HG03175 (cell line): Measurements from ENCODE around the gene BORCS5.
A peak's percentile ranks its signal among the peaks of the same experiment; 100 is the strongest.
"Not testable (repeated sequence)": the region's sequence is repeated elsewhere in the genome, so short reads cannot be mapped to it uniquely, and the experiment has no call there.

Source experiments
- ATAC-seq: cut with Tn5 transposase; IDR thresholded peaks from one replicate; pipeline ENCODE4 v1.9.1; 2021; ENCODE audit warnings: mild to moderate bottlenecking, moderate library complexity; ENCODE audit not compliant: unreplicated experiment

The BORCS5 gene

DNA sequence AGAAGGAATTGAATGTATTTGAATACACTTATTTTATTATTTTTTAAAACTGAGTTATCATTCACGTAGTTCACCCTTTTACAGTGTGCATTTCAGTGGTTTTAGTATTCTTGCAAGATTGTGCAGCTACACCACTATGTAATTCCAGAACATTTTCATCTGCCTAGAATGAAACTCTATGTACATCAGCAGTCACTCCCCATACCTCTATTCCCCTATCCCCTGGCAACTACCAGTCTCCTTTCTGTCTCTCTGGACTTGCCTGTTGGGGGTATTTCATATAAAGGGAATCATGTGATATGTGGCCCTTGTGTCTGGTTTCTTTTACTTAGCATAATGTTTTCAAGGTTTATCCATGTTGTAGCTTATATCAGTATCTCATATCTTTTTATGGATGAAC, 96.8 kb downstream of the BORCS5 start:
- ATAC-seq = no peak

DNA sequence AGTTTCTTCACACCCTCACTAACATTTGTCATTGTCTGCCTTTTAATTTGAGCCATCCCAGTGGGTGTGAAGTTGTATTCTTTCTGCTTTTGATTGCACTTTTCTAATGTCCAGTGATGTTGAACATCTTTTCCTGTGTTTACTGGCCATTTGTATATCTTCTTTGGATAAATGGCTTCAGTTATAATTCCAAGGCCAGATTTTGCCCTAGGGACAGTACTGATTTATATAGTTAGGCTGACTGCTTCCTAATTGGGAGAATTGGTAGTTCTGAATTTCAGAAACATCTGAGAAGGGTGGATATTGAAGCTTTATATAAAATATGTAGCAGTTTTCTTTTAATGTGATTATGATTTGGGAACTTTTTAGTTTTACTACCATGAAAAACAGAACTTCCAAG, 97.4 kb downstream of the BORCS5 start:
- ATAC-seq = no peak

DNA sequence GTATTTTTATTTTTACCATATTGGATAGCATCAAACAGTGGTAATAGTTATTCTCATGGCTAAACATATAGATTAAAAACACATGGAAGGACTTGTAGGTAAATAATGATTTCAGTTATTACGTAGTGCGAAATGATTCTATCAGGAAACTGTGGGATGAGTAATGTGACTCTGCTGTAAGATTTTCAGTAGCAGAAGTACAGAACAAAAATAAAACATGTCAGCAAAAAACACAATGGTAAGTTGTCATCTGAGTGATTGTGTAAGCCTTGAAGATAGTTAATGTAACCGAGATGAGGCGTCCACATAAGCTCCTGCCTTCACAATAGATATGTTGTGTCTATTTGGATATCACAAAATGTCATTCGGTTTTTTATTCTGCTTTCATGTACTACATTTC, 99.8 kb downstream of the BORCS5 start:
- no peak for ATAC-seq

DNA sequence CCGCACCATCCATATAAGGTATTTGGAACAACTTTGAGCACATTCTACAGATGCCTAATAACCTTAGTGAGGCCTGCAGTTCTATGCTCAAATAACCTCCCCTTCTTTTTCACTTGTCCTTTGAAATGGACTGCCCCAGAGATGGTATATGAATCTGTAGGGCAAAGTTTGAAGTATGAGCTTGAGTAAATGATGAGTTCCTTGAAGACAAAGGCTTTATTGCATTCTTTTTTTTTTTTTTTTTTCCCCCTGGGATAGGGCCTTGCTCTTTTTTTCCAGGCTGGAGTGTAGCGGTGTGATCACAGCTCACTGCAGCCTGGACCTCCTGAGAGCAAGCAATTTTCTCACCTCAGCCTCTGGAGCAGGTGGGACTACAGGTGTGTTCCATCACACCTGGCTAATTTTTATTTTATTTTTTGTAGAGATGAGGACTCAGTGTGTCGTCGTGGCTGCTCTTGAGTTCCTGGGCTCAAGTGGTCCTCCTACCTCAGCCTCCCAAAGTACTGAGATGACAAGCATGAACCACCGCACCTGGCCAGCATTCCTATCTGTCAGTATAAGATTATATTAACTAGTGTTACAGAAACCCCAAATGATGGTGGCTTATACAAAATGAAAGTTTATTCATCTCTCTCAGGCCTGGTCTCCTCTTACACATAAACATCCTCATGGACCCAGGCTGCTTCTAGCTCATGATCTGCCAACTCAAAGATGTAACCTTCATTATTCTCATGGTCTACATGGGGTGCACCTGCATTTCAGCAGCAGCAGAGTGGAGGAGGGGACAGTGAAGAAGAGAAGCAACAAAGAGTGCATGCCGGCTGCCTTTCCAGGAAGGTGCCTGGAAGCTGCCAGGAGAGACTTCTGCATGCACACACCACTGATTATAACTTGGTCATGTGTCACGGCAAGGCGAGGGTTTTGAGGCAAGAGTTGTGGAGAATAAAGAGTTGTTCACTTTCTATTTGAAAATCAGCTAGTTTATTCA, 104.4 kb downstream of the BORCS5 start:
- no peak for ATAC-seq

DNA sequence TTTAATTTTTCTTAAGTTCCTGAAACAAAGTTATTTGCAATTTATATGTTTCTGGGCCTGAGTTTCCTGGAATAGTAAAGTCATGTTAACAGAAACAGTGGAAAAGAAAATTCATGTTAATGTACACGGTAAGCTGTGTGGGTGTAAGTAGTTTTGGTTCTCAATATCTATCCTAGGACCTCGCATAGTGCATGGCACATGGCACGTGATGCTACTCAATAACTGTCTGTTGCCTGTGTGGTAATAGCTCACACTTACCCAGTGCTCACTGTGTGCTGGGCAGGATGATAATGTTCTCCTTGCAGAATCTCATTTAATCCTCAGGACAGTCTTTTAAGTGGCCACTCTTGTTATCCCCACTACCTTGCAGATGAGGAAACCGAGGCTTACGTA, 105.0 kb downstream of the BORCS5 start:
- ATAC-seq = no peak

DNA sequence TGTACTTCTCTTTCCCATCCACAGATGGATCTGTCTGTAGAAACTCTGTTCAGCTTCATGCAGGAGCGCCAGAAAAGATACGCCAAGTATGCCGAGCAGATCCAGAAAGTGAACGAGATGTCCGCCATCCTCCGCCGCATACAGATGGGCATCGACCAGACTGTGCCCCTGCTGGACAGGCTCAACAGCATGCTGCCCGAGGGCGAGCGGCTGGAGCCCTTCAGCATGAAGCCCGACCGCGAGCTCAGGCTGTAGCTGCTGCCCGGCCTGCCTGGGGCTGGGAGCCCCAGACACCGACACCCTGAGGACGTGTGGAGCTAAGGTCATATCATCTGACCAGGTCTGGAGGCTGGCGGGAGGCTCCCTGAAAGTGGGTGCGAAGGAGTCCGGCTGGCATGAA, 108.6 kb downstream of the BORCS5 start:
- ATAC-seq = no peak

DNA sequence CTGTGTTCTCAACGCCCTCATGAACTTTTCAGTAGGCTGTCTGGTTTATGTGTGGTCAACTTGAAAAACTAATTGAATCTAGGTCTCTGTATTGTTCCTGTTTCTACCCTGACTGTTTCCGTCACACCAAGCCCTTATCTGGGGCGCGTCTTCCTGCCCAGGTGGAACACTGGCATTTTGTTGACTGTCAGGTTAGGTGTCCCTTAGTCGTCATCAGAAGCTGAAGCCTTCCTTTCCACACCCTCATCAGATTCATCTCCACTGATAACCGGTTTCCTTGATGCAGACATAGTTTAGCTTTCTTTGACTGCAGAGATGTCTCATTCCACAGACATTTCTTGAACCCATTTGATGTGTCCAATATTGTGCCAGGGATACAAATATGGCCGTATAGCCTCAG, 109.3 kb downstream of the BORCS5 start:
- no peak for ATAC-seq

DNA sequence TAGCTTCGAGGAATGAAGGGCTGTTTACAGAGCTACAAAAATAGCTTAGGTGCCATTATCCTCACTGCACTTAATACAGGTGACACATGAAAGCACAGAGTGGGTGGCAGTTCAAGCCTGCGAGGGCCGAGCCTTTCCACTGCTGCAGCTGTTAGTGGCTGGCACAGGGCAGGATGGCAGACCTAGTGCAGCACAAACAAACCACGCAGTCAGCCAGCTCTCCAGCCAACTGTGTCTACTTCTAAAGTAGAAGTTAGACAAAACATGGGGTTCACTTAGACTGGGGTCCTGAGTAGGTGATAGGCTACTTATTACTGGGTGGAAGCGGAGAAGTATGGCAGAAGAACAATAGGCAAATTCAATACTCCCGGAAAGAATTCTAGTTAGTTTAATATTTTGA, 110.4 kb downstream of the BORCS5 start:
- no peak for ATAC-seq

DNA sequence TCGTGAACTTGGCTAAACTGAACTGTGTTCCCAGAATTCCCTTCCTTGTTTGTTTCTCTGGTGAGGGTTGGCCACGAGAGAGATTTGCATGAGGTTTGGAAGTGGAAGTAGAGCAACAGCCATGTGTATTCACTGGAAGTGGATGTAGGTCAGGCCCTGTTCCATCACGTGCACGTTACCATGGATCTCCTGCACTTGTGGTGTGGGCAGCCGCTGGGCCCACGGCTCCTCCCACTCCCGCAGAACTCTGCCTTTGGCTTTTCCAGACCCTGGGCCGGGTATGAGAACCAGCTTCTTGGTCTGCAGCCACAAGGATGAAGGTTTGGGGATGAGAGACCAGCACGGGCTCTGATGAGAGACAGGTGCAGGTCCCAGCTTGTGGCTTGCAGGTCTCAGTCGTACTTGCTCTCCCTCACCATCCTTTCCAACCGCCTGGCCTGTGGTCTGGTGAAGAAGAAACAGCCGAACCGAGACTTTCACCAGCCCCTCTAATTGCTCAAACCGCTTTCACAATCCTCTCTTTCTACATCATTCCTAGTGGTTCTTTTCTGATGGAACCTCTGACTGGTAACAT, 110.9 kb downstream of the BORCS5 start:
- no peak for ATAC-seq

DNA sequence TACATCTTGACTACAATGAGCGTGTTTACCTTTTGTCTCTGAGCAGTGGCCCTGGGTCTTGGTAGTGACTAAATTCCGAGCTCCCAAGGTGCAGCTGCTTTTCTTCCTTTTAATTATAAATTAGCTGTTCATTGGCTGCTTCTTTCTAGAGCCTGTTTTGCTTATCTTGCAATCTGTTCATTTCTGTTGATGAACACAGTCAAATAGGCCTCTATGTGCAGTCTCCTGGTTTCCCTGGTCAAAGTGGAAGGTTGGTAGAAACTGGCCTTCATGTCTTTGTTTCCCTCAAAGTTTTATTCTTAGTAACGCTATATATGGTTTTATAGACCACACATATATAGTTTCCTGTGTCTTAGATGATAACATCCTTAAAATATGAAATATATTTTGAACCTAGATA, 111.7 kb downstream of the BORCS5 start:
- no peak for ATAC-seq

DNA sequence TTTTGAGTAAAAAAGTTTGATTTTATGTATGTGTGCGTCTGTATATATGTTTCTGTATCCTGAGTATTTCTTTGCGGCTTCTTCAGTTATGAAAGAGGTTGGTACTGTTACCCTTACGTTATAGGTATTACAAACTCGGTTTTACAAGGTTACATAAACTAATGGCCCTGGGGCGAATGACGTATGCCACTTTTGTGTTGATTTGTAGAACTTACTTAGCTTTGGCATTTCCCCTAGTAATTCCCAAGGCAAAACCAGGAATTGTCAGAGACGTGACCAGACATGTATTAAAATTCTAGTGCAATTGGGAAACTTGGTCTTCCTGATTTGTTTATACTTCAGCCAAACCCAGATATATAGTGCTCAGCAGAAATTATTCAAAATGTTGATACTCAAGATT, 112.5 kb downstream of the BORCS5 start:
- ATAC-seq = no peak

DNA sequence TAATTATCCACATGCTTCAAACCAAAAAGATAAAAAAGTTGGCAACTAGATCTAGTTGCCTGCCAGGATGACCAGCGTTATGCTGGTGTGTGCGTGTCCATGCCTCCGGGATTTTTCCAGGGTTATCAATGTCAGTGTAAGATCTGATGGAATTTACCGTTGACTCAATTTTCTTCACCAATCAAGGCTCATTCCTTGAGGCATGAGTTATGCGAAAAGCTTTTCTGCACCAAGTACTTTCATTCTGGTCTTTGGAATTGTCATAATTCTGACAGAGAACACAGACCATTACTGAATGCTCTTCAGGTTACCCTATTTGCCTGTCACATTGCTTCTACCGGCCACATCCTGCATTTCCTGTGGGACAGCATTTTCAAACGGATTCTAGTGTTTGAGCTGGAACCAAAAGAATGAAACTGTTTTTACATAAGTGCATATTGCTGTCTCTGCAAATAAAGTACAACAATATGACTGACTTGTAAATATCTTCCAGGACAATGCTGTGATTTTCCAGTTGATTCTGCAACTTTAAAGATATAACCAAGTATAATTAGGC, 114.0 kb downstream of the BORCS5 start:
- ATAC-seq = no peak

DNA sequence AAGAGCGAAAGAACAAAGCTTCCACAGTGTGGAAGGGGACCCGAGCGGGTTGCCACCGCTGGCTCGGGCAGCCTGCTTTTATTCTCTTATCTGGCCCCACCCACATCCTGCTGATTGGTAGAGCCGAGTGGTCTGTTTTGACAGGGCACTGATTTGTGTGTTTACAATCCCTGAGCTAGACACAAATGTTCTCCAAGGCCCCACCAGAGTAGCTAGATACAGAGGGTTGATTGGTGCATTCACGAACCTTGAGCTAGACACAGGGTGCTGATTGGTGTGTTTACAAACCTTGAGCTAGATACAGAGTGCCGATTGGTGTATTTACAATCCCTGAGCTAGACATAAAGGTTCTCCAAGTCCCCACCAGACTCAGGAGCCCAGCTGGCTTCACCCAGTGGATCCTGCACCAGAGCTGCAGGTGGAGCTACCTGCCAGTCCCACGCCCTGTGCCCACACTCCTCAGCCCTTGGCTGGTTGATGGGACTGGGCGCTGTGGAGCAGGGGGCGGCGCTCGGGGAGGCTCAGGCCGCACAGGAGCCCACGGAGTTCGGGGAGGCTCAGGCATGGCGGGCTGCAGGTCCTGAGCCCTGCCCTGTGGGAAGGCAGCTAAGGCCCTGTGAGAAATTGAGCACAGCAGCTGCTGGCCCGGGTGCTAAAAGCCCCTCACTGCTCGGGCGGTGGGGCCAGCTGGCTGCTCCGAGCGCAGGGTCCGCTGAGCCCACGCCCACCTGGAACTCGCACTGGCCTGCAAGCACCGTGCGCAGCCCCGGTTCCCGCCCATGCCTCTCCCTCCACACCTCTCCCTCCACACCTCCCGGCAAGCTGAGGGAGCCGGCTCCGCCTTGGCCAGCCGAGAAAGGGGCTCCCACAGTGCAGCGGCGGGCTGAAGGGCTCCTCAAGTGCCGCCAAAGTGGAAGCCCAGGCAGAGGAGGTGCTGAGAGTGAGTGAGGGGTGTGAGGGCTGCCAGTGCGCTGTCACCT, 115.4 kb downstream of the BORCS5 start:
- ATAC-seq = not testable (repeated sequence)

DNA sequence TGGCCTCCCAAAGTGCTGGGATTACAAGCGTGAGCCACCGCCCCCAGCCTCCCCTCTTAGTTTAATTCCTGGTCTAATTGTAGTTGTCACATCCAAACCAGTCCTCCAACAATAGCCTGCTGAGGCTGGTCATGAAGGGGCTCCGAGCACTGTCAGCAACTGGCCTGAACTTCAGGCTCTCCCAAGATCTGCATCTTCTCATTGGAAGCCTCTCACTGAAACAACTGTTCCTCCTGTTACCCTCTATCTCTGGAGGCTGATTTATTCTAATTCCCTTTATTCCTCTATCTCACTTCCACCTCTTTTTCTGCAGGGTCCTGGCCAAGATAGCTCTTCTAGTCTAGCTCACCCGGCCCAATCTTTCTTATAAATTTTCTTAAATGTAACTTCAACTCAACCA, 116.3 kb downstream of the BORCS5 start:
- ATAC-seq = no peak

DNA sequence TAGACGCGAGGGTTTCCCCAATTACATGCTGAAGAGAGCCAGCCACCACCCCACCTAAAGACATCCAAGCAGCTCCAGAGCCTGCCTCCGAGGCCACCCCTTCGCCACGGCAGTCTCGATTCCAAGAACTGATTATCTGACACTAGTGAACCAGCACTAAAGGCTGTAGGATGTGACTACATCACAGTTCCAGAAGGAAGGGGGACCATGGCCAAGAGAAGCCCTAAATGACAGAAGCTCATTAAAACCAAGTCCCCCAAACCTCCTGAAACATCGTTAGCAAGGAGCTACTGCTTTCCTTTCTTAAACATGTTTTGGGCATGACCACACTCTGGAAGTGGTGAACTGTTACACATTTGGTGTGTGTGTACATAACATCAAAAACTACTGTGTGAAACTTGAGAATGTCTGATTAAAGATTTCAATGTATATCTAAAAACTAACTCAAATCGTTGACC, 117.6 kb downstream of the BORCS5 start:
- ATAC-seq = peak; percentile 30

DNA sequence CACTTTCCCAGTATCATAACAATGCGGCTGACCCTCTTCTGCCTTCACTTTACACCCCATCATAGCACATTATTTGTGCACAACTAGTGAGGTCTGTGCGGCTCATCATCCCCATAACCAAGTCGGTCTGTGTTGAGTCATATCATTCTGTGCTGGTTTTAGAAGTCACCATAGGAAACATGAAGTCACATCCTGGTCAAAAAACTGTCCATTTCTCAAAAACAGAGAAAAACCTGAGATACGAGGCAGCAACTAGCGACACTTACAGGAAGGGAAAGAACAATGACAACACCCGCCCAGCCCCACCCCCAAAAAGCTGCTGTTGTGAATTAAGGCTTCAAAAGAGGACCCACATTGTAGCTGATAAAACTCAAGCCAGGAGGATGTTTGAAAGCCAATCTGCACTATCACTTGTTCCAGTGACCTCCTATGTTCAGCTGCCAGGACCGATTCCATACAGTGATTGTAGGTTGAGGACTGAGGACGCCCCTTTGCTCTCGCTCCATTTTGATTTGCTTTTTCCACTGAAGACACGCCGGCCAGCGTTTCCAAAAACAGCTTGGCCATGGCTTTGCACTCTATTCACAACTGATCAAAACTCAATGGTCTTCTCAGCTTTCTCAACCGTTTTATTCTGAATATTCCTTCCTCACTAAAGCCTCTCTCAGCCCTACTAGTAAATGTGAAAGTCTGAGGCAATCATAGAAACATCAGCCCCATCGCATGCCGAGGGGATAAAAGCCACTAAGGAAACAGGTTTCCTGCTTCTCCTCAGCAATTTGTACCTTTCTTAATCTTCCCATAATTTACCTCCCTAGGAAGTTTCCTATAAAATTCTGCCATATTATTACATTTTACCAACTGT, 118.3 kb downstream of the BORCS5 start:
- peak; percentile 97 for ATAC-seq

DNA sequence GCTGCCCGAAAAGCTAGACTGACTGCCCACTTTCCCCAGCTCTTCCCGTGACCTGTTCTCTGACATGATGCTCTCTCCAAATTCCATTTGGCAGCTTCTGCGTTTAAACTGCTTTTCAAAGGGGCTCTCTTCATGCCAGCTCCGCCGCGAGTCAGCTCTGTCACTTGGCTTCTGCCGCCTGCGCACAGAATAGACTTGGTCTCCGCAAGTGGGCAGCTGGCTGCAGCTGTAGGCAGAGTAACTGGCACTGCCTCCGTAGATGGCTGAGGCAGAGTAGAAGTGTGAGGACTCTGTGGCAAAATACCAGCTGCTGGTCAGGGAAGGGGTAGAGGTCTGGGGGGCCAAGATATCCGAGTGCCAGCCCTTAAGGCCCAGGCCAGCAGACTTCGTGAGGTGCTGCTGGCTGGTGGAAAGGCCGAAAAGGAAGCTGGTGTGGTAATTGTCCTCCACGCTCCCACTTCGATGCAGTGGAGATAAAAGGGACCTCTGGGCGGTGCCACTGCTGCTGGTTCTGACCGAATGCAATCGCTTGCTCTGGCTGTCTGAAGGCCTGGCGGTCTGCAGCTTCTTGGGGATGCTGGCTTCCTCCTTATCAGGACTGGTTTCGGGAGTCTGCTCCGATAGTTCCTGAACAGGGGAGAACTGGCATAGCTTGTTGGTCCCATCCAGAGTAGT, 120.1 kb downstream of the BORCS5 start:
- ATAC-seq = no peak

DNA sequence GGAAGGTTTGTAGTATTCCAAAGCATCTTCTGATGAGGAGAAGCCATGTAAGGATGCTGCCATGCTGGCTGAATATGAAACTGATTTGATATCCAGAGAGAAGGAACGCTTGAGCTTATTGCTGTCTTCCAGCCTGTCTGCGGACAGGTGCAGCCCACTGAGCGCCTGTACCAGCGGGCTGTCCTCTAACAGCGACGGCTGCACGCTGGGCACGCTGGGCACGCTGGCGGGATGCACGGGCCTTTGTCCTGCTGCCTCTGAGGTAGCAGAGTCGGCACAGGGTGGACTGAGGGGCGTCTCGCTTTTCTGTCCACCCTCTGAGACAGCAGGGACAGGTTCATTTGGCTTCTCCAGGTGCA, 120.6 kb downstream of the BORCS5 start:
- ATAC-seq = no peak

DNA sequence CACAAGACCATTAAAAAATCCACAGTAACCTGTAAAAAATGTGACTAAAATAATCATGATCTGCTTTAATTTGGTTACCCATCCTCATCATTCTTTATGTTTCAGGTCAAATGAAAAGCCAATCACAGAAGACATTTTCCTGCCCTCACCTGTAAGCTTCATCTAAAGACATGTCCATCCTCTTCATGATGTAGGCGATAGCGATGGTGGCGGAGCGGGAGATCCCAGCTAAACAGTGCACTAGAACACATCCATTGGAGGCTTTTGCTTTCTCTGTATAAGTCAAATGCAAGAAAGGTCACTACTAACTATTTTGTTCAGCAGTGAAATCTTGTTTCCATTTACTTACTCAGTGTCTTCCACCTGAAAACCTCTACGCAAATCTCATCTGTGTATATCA, 123.2 kb downstream of the BORCS5 start:
- ATAC-seq = no peak
